HEK293 (cell line): ENCODE measurements around the gene PDE1C.

Experiments used
- CTCF ChIA-PET: fragments of 350-600 bp; formaldehyde crosslinking; extraction: SDS; loops from one replicate; lab custom pipeline; 2021; ENCODE audit warnings: antibody characterized with exemption; lab: Yijun Ruan, JAX
- POLR2A ChIA-PET: fragments of 300-600 bp; formaldehyde crosslinking; extraction: SDS; loops from one replicate; lab custom pipeline; 2020; ENCODE audit warnings: antibody characterized with exemption, inconsistent platforms; lab: Yijun Ruan, JAX
- H3K27ac ChIP-seq: fragments of 200-500 bp; sonication (Bioruptor generic); 2 replicates; pipeline ENCODE4 v1.5.1; 2014; ENCODE audit warnings: low read depth, low read length, control low read depth, inconsistent platforms; ENCODE audit errors: extremely low read depth
- H3K36me3 ChIP-seq, 2 experiments: fragments of 200-500 bp in 1 of 2; sonication (Bioruptor generic) in 1 of 2; 1 replicate in 1 of 2; 2 replicates in 1 of 2; pipeline ENCODE4 v1.5.1; 2014 to 2017; ENCODE audit warnings: inconsistent platforms in 2 of 2, low read length in 2 of 2; ENCODE audit not compliant: control insufficient read depth in 2 of 2, insufficient read depth in 1 of 2
- H3K4me1 ChIP-seq: fragments of 200-500 bp; sonication (Bioruptor generic); 2 replicates; pipeline ENCODE4 v1.5.1; 2014; ENCODE audit warnings: mild to moderate bottlenecking, low read length, inconsistent platforms; ENCODE audit not compliant: control insufficient read depth, insufficient read depth
- H3K4me3 ChIP-seq: 2 replicates; pipeline ENCODE4 v1.5.1; 2011; ENCODE audit warnings: low read depth, mild to moderate bottlenecking, control low read depth, low read length, moderate library complexity
- H3K9me3 ChIP-seq: fragments of 200-500 bp; sonication (Bioruptor generic); 2 replicates; pipeline ENCODE4 v1.5.1; 2014; ENCODE audit warnings: low read depth, low read length, inconsistent platforms; ENCODE audit not compliant: control insufficient read depth, insufficient read depth
- KLF7 ChIP-seq: fragments of 450-650 bp; formaldehyde crosslinking; IDR thresholded peaks from 2 replicates; pipeline ENCODE4 v1.5.1; 2016; ENCODE audit warnings: missing biosample characterization, missing genetic modification characterization, borderline replicate concordance
- MEIS1 ChIP-seq: sonication (generic); formaldehyde crosslinking; IDR thresholded peaks from 2 replicates; pipeline ENCODE4 v1.8.1; 2022; ENCODE audit warnings: missing genetic modification reagents, mild to moderate bottlenecking, borderline replicate concordance
- MZF1 ChIP-seq: fragments of 450-650 bp; formaldehyde crosslinking; IDR thresholded peaks from 2 replicates; pipeline ENCODE4 v1.5.1; 2017; ENCODE audit warnings: missing biosample characterization, missing genetic modification characterization, borderline replicate concordance
- RBAK ChIP-seq: fragments of 450-650 bp; formaldehyde crosslinking; IDR thresholded peaks from 2 replicates; pipeline ENCODE4 v1.5.1; 2016; ENCODE audit warnings: missing biosample characterization, missing genetic modification characterization
- ZBTB8A ChIP-seq: fragments of 450-650 bp; formaldehyde crosslinking; IDR thresholded peaks from 2 replicates; pipeline ENCODE4 v1.5.1; 2016; ENCODE audit warnings: missing biosample characterization, missing genetic modification characterization
- ZNF114 ChIP-seq: fragments of 450-650 bp; formaldehyde crosslinking; IDR thresholded peaks from 2 replicates; pipeline ENCODE4 v1.5.0; 2017; ENCODE audit warnings: missing biosample characterization, missing genetic modification characterization
- ZNF223 ChIP-seq: fragments of 450-650 bp; formaldehyde crosslinking; IDR thresholded peaks from 2 replicates; pipeline ENCODE4 v1.5.1; 2016; ENCODE audit warnings: missing biosample characterization, missing genetic modification characterization
- ZNF24 ChIP-seq: fragments of 450-650 bp; formaldehyde crosslinking; IDR thresholded peaks from 2 replicates; pipeline ENCODE4 v1.5.1; 2016; ENCODE audit warnings: missing biosample characterization, missing genetic modification characterization
- ZNF600 ChIP-seq: fragments of 450-650 bp; formaldehyde crosslinking; IDR thresholded peaks from 2 replicates; pipeline ENCODE4 v1.5.1; 2016; ENCODE audit warnings: missing biosample characterization, missing genetic modification characterization
- ZNF629 ChIP-seq: fragments of 450-650 bp; formaldehyde crosslinking; IDR thresholded peaks from 2 replicates; pipeline ENCODE4 v1.5.1; 2017; ENCODE audit warnings: missing biosample characterization, missing genetic modification characterization
- ZNF654 ChIP-seq: fragments of 450-650 bp; formaldehyde crosslinking; IDR thresholded peaks from 2 replicates; pipeline ENCODE4 v1.5.1; 2016; ENCODE audit warnings: low read depth, missing biosample characterization, missing genetic modification characterization
- ZNF707 ChIP-seq: fragments of 450-650 bp; formaldehyde crosslinking; IDR thresholded peaks from 2 replicates; pipeline ENCODE4 v1.5.1; 2016; ENCODE audit warnings: missing biosample characterization, missing genetic modification characterization
- TF ChIP-seq, protein P1 (sequence below): fragments of 450-650 bp; formaldehyde crosslinking; IDR thresholded peaks from 2 replicates; pipeline ENCODE4 v1.5.1; 2016; ENCODE audit warnings: missing biosample characterization, missing genetic modification characterization
- TF ChIP-seq, protein P2 (sequence below): IDR thresholded peaks from 2 replicates; pipeline ENCODE4 v1.6.1; 2011; ENCODE audit warnings: mild to moderate bottlenecking, low read depth, low read length, borderline replicate concordance
- TF ChIP-seq, protein P3 (sequence below): fragments of 450-650 bp; formaldehyde crosslinking; optimal IDR thresholded peaks from 2 replicates; pipeline ENCODE3; 2016; ENCODE audit warnings: missing biosample characterization, mild to moderate bottlenecking, missing genetic modification characterization
- TF ChIP-seq, protein P4 (sequence below): fragments of 450-650 bp; IDR thresholded peaks from 2 replicates; pipeline ENCODE4 v1.5.1; 2018; ENCODE audit warnings: missing biosample characterization, missing genetic modification characterization
- TF ChIP-seq, protein P5 (sequence below): fragments of 450-650 bp; formaldehyde crosslinking; IDR thresholded peaks from 2 replicates; pipeline ENCODE4 v1.5.1; 2016; ENCODE audit warnings: missing biosample characterization, missing genetic modification characterization, low read depth
- TF ChIP-seq, protein P6 (sequence below): fragments of 450-650 bp; formaldehyde crosslinking; IDR thresholded peaks from 2 replicates; pipeline ENCODE4 v1.5.1; 2016; ENCODE audit warnings: missing biosample characterization, missing genetic modification characterization, low read depth
- TF ChIP-seq, protein P7 (sequence below): fragments of 450-650 bp; formaldehyde crosslinking; IDR thresholded peaks from 2 replicates; pipeline ENCODE4 v1.5.1; 2017; ENCODE audit warnings: missing biosample characterization, missing genetic modification characterization

The PDE1C gene

DNA sequence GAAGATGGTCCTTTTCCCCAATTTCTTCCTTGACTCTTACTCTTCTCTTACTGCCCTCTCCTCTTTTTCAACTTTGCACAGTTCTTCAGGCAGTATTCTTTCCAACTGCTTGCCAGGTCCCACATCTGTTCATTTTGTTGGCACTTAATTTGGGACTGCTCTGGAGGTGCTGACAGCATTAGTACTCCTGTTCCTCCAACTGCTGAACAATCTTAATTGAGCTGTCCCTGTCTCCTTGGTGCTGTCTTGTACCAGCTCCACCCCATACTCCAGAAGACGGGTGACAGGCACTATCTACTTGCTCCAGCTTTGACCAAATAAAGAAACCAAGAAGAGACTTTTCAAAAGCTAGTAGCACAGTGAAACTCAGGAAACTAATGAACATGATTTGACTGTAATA lies 160.0 kb downstream of the PDE1C start (continued):
- TF ChIP-seq, protein P1, sequence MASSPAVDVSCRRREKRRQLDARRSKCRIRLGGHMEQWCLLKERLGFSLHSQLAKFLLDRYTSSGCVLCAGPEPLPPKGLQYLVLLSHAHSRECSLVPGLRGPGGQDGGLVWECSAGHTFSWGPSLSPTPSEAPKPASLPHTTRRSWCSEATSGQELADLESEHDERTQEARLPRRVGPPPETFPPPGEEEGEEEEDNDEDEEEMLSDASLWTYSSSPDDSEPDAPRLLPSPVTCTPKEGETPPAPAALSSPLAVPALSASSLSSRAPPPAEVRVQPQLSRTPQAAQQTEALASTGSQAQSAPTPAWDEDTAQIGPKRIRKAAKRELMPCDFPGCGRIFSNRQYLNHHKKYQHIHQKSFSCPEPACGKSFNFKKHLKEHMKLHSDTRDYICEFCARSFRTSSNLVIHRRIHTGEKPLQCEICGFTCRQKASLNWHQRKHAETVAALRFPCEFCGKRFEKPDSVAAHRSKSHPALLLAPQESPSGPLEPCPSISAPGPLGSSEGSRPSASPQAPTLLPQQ (tag by site-specific recombination) = no peak
- TF ChIP-seq, protein P2, sequence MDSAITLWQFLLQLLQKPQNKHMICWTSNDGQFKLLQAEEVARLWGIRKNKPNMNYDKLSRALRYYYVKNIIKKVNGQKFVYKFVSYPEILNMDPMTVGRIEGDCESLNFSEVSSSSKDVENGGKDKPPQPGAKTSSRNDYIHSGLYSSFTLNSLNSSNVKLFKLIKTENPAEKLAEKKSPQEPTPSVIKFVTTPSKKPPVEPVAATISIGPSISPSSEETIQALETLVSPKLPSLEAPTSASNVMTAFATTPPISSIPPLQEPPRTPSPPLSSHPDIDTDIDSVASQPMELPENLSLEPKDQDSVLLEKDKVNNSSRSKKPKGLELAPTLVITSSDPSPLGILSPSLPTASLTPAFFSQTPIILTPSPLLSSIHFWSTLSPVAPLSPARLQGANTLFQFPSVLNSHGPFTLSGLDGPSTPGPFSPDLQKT = no peak
- TF ChIP-seq MZF1 (tag by site-specific recombination) (no peak), ZNF629 (no peak), ZNF707 (no peak), RBAK (tag by site-specific recombination) (no peak), ZNF114 (tag by site-specific recombination) (no peak), ZNF654 (tag by site-specific recombination) (no peak), ZNF600 (no peak), ZNF24 (no peak)

DNA sequence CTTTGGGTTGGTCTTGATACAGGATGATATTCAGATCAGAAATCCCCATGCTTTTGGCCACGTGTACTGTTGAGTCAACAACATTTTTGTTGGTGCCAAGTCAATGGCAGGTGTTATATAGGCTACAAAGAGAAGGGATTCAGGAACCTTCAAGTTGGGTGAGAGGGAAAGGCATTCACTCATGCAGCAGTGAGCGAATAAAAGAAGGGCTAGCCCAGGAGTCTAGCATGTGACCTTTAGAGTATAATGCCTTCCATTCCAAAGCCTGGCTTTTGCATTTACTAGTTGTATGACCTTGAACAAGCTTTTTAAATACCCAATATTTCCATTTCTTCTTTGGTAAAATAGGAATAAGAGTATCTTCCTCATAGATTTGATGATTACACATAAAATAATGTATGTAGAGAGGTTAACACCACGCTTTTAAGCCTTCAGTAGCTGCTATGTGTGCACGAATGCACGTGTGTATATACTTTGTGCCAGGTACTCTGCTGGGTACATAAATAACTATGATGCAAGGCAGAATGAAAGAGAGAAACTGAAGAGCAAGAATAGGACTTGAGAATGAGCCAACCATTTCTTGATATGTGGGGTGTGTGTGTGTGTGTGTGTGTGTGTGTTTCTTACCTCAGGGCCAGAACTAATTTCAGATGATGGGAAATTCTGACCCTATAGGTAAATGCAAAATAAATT lies 163.6 kb downstream of the PDE1C start:
- POLR2A ChIA-PET = no interaction called here
- H3K4me1 ChIP-seq = no peaks in the 10 kb centered on the region
- H3K9me3 ChIP-seq = no peaks in the 10 kb centered on the region
- TF ChIP-seq, protein P3, sequence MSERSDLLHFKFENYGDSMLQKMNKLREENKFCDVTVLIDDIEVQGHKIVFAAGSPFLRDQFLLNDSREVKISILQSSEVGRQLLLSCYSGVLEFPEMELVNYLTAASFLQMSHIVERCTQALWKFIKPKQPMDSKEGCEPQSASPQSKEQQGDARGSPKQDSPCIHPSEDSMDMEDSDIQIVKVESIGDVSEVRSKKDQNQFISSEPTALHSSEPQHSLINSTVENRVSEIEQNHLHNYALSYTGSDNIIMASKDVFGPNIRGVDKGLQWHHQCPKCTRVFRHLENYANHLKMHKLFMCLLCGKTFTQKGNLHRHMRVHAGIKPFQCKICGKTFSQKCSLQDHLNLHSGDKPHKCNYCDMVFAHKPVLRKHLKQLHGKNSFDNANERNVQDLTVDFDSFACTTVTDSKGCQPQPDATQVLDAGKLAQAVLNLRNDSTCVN (tag by site-specific recombination) = no peak
- CTCF ChIA-PET = interaction anchor here (0.6 kb wide), 1 partner anchor 11 kb away, joined by 3 read pairs; no protein-coding TSS in a partner anchor
- H3K4me3 ChIP-seq = no peak overlapping the region
- no peaks in the 10 kb centered on the region for H3K36me3 ChIP-seq
- H3K27ac ChIP-seq = no peak overlapping the region

DNA sequence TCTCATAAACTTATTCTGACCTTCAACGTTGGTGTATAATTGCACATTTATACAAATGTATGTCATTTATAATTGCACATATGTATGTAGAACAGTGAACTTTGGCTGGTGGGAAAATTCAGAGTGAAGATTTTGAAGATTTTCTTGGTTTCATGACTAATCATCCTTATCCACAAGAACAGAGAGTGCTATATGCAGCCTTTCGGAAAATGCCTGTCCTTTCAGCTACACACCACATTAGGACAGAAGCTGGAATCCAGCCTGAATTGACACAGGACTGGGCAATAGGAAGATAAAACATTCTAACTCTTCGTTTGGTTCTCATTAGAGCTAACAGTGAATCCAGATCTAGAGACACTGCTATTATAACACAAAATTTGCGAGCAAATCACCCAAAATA lies 166.2 kb downstream of the PDE1C start:
- no peaks in the 10 kb centered on the region for H3K4me1 ChIP-seq
- no peak overlapping the region for H3K4me3 ChIP-seq
- POLR2A ChIA-PET = no interaction called here
- H3K27ac ChIP-seq = no peak overlapping the region
- CTCF ChIA-PET = no interaction called here
- no peaks in the 10 kb centered on the region for H3K36me3 ChIP-seq
- no peaks in the 10 kb centered on the region for H3K9me3 ChIP-seq
- TF ChIP-seq, protein P4, sequence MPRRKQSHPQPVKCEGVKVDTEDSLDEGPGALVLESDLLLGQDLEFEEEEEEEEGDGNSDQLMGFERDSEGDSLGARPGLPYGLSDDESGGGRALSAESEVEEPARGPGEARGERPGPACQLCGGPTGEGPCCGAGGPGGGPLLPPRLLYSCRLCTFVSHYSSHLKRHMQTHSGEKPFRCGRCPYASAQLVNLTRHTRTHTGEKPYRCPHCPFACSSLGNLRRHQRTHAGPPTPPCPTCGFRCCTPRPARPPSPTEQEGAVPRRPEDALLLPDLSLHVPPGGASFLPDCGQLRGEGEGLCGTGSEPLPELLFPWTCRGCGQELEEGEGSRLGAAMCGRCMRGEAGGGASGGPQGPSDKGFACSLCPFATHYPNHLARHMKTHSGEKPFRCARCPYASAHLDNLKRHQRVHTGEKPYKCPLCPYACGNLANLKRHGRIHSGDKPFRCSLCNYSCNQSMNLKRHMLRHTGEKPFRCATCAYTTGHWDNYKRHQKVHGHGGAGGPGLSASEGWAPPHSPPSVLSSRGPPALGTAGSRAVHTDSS = no peak
- TF ChIP-seq ZNF114 (tag by site-specific recombination) = no peak
- TF ChIP-seq, protein P5, sequence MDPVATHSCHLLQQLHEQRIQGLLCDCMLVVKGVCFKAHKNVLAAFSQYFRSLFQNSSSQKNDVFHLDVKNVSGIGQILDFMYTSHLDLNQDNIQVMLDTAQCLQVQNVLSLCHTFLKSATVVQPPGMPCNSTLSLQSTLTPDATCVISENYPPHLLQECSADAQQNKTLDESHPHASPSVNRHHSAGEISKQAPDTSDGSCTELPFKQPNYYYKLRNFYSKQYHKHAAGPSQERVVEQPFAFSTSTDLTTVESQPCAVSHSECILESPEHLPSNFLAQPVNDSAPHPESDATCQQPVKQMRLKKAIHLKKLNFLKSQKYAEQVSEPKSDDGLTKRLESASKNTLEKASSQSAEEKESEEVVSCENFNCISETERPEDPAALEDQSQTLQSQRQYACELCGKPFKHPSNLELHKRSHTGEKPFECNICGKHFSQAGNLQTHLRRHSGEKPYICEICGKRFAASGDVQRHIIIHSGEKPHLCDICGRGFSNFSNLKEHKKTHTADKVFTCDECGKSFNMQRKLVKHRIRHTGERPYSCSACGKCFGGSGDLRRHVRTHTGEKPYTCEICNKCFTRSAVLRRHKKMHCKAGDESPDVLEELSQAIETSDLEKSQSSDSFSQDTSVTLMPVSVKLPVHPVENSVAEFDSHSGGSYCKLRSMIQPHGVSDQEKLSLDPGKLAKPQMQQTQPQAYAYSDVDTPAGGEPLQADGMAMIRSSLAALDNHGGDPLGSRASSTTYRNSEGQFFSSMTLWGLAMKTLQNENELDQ (tag by site-specific recombination) = no peak
- TF ChIP-seq MEIS1 (CRISPR knock-in tag) = no peak
- no peak for TF ChIP-seq KLF7 (tag by site-specific recombination)
- TF ChIP-seq, protein P6, sequence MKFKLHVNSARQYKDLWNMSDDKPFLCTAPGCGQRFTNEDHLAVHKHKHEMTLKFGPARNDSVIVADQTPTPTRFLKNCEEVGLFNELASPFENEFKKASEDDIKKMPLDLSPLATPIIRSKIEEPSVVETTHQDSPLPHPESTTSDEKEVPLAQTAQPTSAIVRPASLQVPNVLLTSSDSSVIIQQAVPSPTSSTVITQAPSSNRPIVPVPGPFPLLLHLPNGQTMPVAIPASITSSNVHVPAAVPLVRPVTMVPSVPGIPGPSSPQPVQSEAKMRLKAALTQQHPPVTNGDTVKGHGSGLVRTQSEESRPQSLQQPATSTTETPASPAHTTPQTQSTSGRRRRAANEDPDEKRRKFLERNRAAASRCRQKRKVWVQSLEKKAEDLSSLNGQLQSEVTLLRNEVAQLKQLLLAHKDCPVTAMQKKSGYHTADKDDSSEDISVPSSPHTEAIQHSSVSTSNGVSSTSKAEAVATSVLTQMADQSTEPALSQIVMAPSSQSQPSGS (tag by site-specific recombination) = no peak
- no peak for TF ChIP-seq ZBTB8A
- TF ChIP-seq ZNF223 = no peak
- TF ChIP-seq, protein P7, sequence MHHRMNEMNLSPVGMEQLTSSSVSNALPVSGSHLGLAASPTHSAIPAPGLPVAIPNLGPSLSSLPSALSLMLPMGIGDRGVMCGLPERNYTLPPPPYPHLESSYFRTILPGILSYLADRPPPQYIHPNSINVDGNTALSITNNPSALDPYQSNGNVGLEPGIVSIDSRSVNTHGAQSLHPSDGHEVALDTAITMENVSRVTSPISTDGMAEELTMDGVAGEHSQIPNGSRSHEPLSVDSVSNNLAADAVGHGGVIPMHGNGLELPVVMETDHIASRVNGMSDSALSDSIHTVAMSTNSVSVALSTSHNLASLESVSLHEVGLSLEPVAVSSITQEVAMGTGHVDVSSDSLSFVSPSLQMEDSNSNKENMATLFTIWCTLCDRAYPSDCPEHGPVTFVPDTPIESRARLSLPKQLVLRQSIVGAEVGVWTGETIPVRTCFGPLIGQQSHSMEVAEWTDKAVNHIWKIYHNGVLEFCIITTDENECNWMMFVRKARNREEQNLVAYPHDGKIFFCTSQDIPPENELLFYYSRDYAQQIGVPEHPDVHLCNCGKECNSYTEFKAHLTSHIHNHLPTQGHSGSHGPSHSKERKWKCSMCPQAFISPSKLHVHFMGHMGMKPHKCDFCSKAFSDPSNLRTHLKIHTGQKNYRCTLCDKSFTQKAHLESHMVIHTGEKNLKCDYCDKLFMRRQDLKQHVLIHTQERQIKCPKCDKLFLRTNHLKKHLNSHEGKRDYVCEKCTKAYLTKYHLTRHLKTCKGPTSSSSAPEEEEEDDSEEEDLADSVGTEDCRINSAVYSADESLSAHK (tag by site-specific recombination) = no peak
